CD14-positive monocyte (primary cell): ENCODE measurements around the gene SUZ12. TPM values are rescaled to one million over a fixed set of nuclear protein-coding genes. Genes with fewer than 3 reads are reported as not detected.
"Not testable (repeated sequence)": the region's sequence is repeated elsewhere in the genome, so short reads cannot be mapped to it uniquely, and the experiment has no call there.

ENCODE experiments used
- DNase-seq, 3 donors: peaks; one replicate each; pipeline ENCODE4 v3.0.0-alpha.2; 2011 to 2022
- H2AFZ ChIP-seq: 2 replicates; pipeline ENCODE4 v1.6.0; 2012; ENCODE audit warnings: mild to moderate bottlenecking, low read depth, low read length, inconsistent platforms; ENCODE audit not compliant: insufficient read depth, poor library complexity, severe bottlenecking
- H3K27ac ChIP-seq, 2 donors: 1 replicate in 1 of 2; 2 replicates in 1 of 2; pipeline ENCODE4 v1.5.1; 2012 to 2013; ENCODE audit warnings: low read length in 2 of 2, control low read depth in 1 of 2, inconsistent platforms in 1 of 2, low read depth in 1 of 2, mild to moderate bottlenecking in 1 of 2
- H3K27me3 ChIP-seq, 2 donors: one replicate each; pipeline versions ENCODE4 v1.6.0 to v1.6.1; 2011 to 2013; ENCODE audit warnings: low read length in 2 of 2; ENCODE audit not compliant: control insufficient read depth in 2 of 2, insufficient read depth in 2 of 2
- H3K36me3 ChIP-seq, 2 donors: replicated peaks in 1 of 2; 1 replicate in 1 of 2; 2 replicates in 1 of 2; pipeline versions ENCODE4 v1.5.1 to v1.6.1; 2012 to 2013; ENCODE audit warnings: low read length in 2 of 2, control low read depth in 1 of 2, inconsistent platforms in 1 of 2, mild to moderate bottlenecking in 1 of 2; ENCODE audit not compliant: insufficient read depth in 2 of 2, control insufficient read depth in 1 of 2
- H3K4me1 ChIP-seq, 2 donors: 1 replicate in 1 of 2; 2 replicates in 1 of 2; pipeline versions ENCODE4 v1.5.1 to v1.6.1; 2012 to 2013; ENCODE audit warnings: low read length in 2 of 2, control low read depth in 1 of 2, inconsistent platforms in 1 of 2, mild to moderate bottlenecking in 1 of 2, moderate library complexity in 1 of 2; ENCODE audit not compliant: insufficient read depth in 2 of 2, control insufficient read depth in 1 of 2
- H3K4me2 ChIP-seq: replicated peaks from 2 replicates; pipeline ENCODE3; 2012; ENCODE audit warnings: low read length, moderate library complexity, mild to moderate bottlenecking; ENCODE audit not compliant: poor library complexity, severe bottlenecking; ENCODE audit errors: extremely low read depth
- H3K4me3 ChIP-seq, 3 experiments: fragments of 200-600 bp in 1 of 3; sonication (generic) in 1 of 3; replicated peaks in 1 of 3; 1 replicate in 2 of 3; 2 replicates in 1 of 3; pipeline ENCODE4 v1.5.1; 2011 to 2013; ENCODE audit warnings: low read length in 3 of 3, mild to moderate bottlenecking in 3 of 3, control low read depth in 2 of 3, low read depth in 2 of 3, inconsistent platforms in 1 of 3, moderate library complexity in 1 of 3
- H3K79me2 ChIP-seq: 2 replicates; pipeline ENCODE4 v1.6.0; 2012; ENCODE audit warnings: mild to moderate bottlenecking, control low read depth, inconsistent platforms, low read length, moderate library complexity; ENCODE audit not compliant: insufficient read depth
- H3K9ac ChIP-seq: 2 replicates; pipeline ENCODE4 v1.6.0; 2017; ENCODE audit warnings: low read length, mild to moderate bottlenecking; ENCODE audit not compliant: insufficient read depth, poor library complexity, severe bottlenecking
- H3K9me3 ChIP-seq, 2 donors: replicated peaks in 1 of 2; 1 replicate in 1 of 2; 2 replicates in 1 of 2; pipeline versions ENCODE4 v1.5.1 to v1.6.1; 2012 to 2013; ENCODE audit warnings: low read length in 2 of 2, control low read depth in 1 of 2; ENCODE audit not compliant: control insufficient read depth in 1 of 2, insufficient read depth in 1 of 2
- H4K20me1 ChIP-seq: 2 replicates; pipeline ENCODE4 v1.6.0; 2012; ENCODE audit warnings: mild to moderate bottlenecking, low read length, control low read depth, moderate library complexity; ENCODE audit not compliant: insufficient read depth
- H3K27ac Mint-ChIP-seq, 7 donors: one replicate each; pipeline ENCODE4 v1.8.0; 2020; ENCODE audit warnings: mild to moderate bottlenecking in 7 of 7, mixed read lengths in 7 of 7, moderate library complexity in 6 of 7, inconsistent platforms in 2 of 7
- H3K27me3 Mint-ChIP-seq, 3 donors: one replicate each; pipeline ENCODE4 v1.8.0; 2021 to 2022; ENCODE audit warnings: low read depth in 3 of 3, mild to moderate bottlenecking in 3 of 3, mixed read lengths in 3 of 3, moderate library complexity in 3 of 3, inconsistent platforms in 1 of 3
- H3K36me3 Mint-ChIP-seq, 2 donors: one replicate each; pipeline ENCODE4 v1.8.0; 2020; ENCODE audit warnings: mixed read lengths in 2 of 2, inconsistent platforms in 1 of 2, mild to moderate bottlenecking in 1 of 2
- H3K4me1 Mint-ChIP-seq: one replicate; pipeline ENCODE4 v1.8.0; 2020; ENCODE audit warnings: mild to moderate bottlenecking, mixed read lengths
- H3K4me3 Mint-ChIP-seq, 2 donors: one replicate each; pipeline ENCODE4 v1.8.0; 2020; ENCODE audit warnings: mild to moderate bottlenecking in 2 of 2, mixed read lengths in 2 of 2, moderate library complexity in 1 of 2
- H3K9me3 Mint-ChIP-seq, 7 donors: one replicate each; pipeline ENCODE4 v1.8.0; 2020 to 2022; ENCODE audit warnings: mixed read lengths in 7 of 7, mild to moderate bottlenecking in 6 of 7, moderate library complexity in 6 of 7, inconsistent platforms in 2 of 7
- WGBS: methylation state at CpG from one replicate; pipeline ENCODE4 v1.1.5; 2013; ENCODE audit warnings: missing lambda C conversion rate; ENCODE audit not compliant: insufficient coverage; 5-methylcytosine and 5-hydroxymethylcytosine counted together
- intact Hi-C, 2 donors: fragments of 100-400 bp; cut with micrococcal nuclease; formaldehyde crosslinking; loops; one replicate each; pipeline versions ENCODE4 v1.15.0 to v1.15.1; 2023
- polyA plus RNA-seq, 3 donors: library from polyadenylated mRNA; depleted of rRNA in 1 of 3; unstranded in 2 of 3; stranded (reverse) in 1 of 3; fragments of 300-500 nt in 2 of 3; fragments of >200 nt in 1 of 3; fragmentation: Illumina TruSeq in 2 of 3; gene quantifications; 1 replicate in 2 of 3; 2 replicates in 1 of 3; pipeline ENCODE4 v1.2.3, GENCODE V29; 2012 to 2021

The SUZ12 gene
- polyA plus RNA-seq, 3 donors: 6.3 to 9.9 (median 7.9) TPM

GRCh38 chr17:31974269-31975071 is 37.7 kb downstream of the SUZ12 start:
- peaks cover 32 to 62% of the 10 kb centered on the region in 2 donors for H3K36me3 ChIP-seq
- H3K4me2 ChIP-seq, H3K27me3 ChIP-seq, DNase-seq, H3K27ac ChIP-seq, H3K4me3 Mint-ChIP-seq, H3K27ac Mint-ChIP-seq, H3K27me3 Mint-ChIP-seq, intact Hi-C loops, H3K79me2 ChIP-seq, H3K4me3 ChIP-seq, H3K4me1 ChIP-seq, H3K9me3 ChIP-seq, H3K9me3 Mint-ChIP-seq, H2AFZ ChIP-seq, H3K9ac ChIP-seq, H3K4me1 Mint-ChIP-seq, H4K20me1 ChIP-seq: not testable (repeated sequence)
- peaks cover 38 to 66% of the 10 kb centered on the region in 2 donors for H3K36me3 Mint-ChIP-seq
- WGBS: 96% methylated on average over 4 of the region's 14 CpGs

DNA sequence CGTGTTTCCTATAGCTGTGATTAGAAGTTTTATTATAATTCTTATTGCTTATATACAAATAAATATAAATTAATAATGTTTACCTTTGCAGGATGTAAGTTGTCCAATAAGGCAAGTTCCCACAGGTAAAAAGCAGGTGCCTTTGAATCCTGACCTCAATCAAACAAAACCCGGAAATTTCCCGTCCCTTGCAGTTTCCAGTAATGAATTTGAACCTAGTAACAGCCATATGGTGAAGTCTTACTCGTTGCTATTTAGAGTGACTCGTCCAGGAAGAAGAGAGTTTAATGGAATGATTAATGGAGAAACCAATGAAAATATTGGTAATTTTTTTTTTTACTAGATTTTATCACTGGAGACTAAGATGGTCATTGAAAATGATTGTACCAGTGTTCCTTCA is 38.6 kb downstream of the SUZ12 start:
- H3K9me3 Mint-ChIP-seq, H3K27me3 ChIP-seq, H3K9ac ChIP-seq, H3K27me3 Mint-ChIP-seq, intact Hi-C loops, H3K4me1 Mint-ChIP-seq, H2AFZ ChIP-seq, H3K4me1 ChIP-seq, H3K27ac ChIP-seq, H3K4me3 ChIP-seq, H3K4me2 ChIP-seq, H3K4me3 Mint-ChIP-seq, H3K9me3 ChIP-seq, DNase-seq, H3K27ac Mint-ChIP-seq, H4K20me1 ChIP-seq, H3K79me2 ChIP-seq: not testable (repeated sequence)
- peaks cover 37 to 59% of the 10 kb centered on the region in 2 donors for H3K36me3 ChIP-seq
- WGBS: no CpG with 5 or more reads among the region's 5 CpGs
- H3K36me3 Mint-ChIP-seq: peaks cover 39 to 64% of the 10 kb centered on the region in 2 donors

DNA sequence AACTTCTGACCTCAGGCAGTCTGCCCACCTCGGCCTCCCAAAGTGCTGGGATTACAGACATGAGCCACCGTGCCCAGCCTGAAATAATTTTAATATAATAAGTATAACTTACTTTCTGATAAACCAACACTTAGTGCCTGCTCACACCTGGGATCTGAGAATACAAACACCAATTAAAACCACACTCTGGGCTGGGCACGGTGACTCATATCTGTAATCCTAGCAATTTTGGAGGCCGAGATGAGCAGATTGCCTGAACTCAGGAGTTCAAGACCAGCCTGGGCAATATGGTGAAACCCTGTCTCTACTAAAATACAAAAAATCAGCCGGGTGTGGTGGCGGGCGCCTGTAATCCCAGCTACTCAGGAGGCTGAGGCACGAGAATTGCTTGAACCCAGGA is 55.0 kb downstream of the SUZ12 start:
- intact Hi-C loops: not testable (repeated sequence)

More for the DNA sequence above, 55.0 kb downstream of the SUZ12 start:
- not testable (repeated sequence) for H3K27me3 ChIP-seq, H3K27ac Mint-ChIP-seq, H3K4me2 ChIP-seq, H3K4me1 ChIP-seq, H3K27me3 Mint-ChIP-seq, H3K79me2 ChIP-seq, H2AFZ ChIP-seq, H3K4me3 ChIP-seq, H3K9me3 ChIP-seq, H3K9me3 Mint-ChIP-seq, H3K4me1 Mint-ChIP-seq, H4K20me1 ChIP-seq, H3K4me3 Mint-ChIP-seq, H3K27ac ChIP-seq, H3K9ac ChIP-seq, DNase-seq
- H3K36me3 Mint-ChIP-seq: peaks cover 58 to 89% of the 10 kb centered on the region in 2 donors
- H3K36me3 ChIP-seq: peaks cover 86 to 91% of the 10 kb centered on the region in 2 donors
- 100% methylated on average over 2 of the region's 8 CpGs for WGBS
